Kidney epithelial cell (primary cell): ENCODE data around the gene ARPP19. TPM values are rescaled to one million over a fixed set of nuclear protein-coding genes. Genes with fewer than 3 reads are reported as not detected.
"Not testable (repeated sequence)": the region's sequence is repeated elsewhere in the genome, so short reads cannot be mapped to it uniquely, and the experiment has no call there.

Experiments
- DNase-seq: peaks from one replicate; pipeline ENCODE4 v3.0.0-alpha.2; 2010; ENCODE audit warnings: low read depth
- H3K27me3 ChIP-seq: 2 replicates; pipeline ENCODE4 v1.6.0; 2011; ENCODE audit warnings: low read length; ENCODE audit not compliant: control insufficient read depth, insufficient read depth
- H3K36me3 ChIP-seq: 2 replicates; pipeline ENCODE4 v1.5.1; 2011; ENCODE audit warnings: low read length; ENCODE audit not compliant: control insufficient read depth, insufficient read depth
- H3K4me3 ChIP-seq: 2 replicates; pipeline ENCODE4 v1.5.1; 2011; ENCODE audit warnings: low read depth, mild to moderate bottlenecking, control low read depth, low read length
- total RNA-seq: library from RNA; depleted of rRNA; stranded (reverse); fragments of >200 nt; gene quantifications from 2 replicates; pipeline ENCODE4 v1.2.3, GENCODE V29; 2015
- TF ChIP-seq, protein P1 (sequence below): IDR thresholded peaks from 2 replicates; pipeline ENCODE4 v1.5.1; 2011; ENCODE audit warnings: mild to moderate bottlenecking, moderate library complexity, low read length, control low read depth, inconsistent platforms; ENCODE audit not compliant: insufficient read depth, poor library complexity, severe bottlenecking

ARPP19 gene
- total RNA-seq, 1 donor from 2014 or later = 155 TPM

DNA sequence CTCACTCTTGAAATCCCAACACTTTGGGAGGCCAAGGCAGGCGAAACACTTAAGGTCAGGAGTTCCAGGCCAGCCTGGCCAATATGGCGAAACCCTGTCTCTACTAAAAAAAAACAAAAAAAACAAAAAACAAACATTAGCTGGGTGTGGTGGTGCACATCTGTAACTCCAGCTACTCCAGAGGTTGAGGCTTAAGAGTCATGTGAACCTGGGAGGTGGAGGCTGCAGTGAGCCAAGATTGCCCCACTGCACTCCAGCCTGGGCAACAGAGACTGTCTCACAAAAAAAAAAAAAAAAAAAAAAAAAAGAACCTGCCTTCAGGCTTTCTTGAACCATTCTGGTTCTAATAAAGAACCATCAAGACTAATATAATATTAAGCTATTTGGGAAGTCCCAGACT is 16.5 kb downstream of the ARPP19 start:
- Histone ChIP-seq H3K36me3 (no peaks in the 10 kb centered on the region), H3K4me3 (no peak overlapping the region), H3K27me3 (no peaks in the 10 kb centered on the region)
- TF ChIP-seq, protein P1, sequence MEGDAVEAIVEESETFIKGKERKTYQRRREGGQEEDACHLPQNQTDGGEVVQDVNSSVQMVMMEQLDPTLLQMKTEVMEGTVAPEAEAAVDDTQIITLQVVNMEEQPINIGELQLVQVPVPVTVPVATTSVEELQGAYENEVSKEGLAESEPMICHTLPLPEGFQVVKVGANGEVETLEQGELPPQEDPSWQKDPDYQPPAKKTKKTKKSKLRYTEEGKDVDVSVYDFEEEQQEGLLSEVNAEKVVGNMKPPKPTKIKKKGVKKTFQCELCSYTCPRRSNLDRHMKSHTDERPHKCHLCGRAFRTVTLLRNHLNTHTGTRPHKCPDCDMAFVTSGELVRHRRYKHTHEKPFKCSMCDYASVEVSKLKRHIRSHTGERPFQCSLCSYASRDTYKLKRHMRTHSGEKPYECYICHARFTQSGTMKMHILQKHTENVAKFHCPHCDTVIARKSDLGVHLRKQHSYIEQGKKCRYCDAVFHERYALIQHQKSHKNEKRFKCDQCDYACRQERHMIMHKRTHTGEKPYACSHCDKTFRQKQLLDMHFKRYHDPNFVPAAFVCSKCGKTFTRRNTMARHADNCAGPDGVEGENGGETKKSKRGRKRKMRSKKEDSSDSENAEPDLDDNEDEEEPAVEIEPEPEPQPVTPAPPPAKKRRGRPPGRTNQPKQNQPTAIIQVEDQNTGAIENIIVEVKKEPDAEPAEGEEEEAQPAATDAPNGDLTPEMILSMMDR = no peak
- DNase-seq = no peak

- TF ChIP-seq, protein P1 = no peak
- H3K27me3 ChIP-seq = no peaks in the 10 kb centered on the region
- no peaks in the 10 kb centered on the region for H3K36me3 ChIP-seq
- H3K4me3 ChIP-seq = no peak overlapping the region
- no peak for DNase-seq
Observed at GRCh38 chr15:52551762-52552161, 17.1 kb downstream of the ARPP19 start.

DNA sequence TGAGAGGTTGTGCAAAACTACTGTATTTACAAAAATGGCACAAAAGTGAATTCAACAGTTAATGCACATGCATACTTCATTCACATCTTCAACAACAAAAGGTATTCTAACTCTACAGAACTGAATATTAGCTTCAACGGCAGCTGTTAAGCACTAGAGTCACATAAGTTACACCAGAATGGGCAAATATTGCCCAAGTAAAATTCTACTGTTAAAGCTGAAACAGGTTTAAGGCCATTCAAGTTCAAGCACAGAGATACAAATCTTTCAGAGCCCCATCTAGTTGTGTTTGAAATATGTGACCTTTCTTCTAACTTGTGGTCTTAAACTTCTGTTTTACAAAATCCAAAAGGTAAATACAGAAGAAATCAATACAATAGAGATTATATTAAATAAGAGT is 17.6 kb downstream of the ARPP19 start:
- not testable (repeated sequence) for H3K4me3 ChIP-seq, DNase-seq, H3K36me3 ChIP-seq, H3K27me3 ChIP-seq

GRCh38 chr15:52546031-52546751 is 22.6 kb downstream of the ARPP19 start:
- no peak overlapping the region for H3K4me3 ChIP-seq
- TF ChIP-seq, protein P1 = no peak

DNA sequence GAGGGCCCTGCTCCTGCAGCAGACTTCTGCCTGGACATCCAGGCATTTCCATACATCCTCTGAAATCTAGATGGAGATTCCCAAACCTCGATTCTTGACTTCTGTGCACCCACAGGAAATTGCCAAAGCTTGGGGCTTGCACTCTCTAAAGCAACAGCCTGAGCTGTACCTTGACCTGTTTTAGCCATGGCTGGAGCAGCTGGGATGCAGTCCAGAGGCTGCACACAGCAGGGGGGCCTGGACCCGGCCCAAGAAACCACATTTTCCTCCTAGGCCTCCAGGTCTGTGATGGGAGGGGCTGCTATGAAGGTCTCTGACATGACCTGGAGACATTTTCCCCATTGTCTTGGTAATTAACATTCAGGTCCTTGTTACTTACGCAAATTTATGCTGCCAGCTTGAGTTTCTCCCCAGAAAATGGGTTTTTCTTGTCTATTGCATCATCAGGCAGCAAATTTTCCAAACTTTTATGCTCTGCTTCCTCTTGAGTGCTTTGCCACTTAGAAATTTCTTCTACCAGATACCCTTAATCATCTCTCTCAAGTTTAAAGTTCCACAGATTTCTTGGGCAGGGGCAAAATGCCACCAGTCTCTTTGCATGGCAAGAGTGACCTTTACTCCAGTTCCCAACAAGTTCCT is 28.3 kb downstream of the ARPP19 start:
- H3K27me3 ChIP-seq = no peaks in the 10 kb centered on the region
- H3K36me3 ChIP-seq = no peaks in the 10 kb centered on the region
- no peak overlapping the region for H3K4me3 ChIP-seq
- no peak for DNase-seq
- TF ChIP-seq, protein P1 = no peak

More at GRCh38 chr15:52546031-52546751, 22.6 kb downstream of the ARPP19 start:
- Histone ChIP-seq H3K36me3 (no peaks in the 10 kb centered on the region), H3K27me3 (no peaks in the 10 kb centered on the region)
- DNase-seq = no peak

DNA sequence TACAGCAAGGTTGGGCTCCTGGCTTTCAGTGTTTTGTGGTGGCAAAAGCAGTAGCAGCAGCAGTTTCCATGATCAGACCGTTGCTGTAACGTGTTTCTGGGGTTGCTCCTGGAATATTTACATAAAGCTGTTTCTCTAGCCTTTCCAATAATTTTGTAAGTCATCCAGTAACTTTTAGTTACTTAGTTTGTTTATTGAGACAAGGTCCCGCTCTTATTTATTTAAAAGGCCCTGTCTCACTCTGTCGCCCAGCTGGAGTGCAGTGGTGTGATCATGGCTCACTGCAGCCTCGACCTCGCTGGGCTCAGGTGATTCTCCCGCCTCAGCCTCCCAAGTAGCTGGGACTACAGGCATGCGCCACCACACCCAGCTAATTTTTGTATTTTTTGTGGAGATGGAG is 31.4 kb downstream of the ARPP19 start:
- DNase-seq = no peak
- no peak overlapping the region for H3K4me3 ChIP-seq
- H3K36me3 ChIP-seq = no peaks in the 10 kb centered on the region
- TF ChIP-seq, protein P1 = no peak
- no peaks in the 10 kb centered on the region for H3K27me3 ChIP-seq
